Muscle layer of colon (tissue), 2 donors: ENCODE measurements around the gene NDUFS6.

Experiments
- H3K27ac ChIP-seq: one replicate; pipeline ENCODE4 v1.7.0; 2013; ENCODE audit warnings: low read depth, mild to moderate bottlenecking, low read length, moderate library complexity
- H3K27me3 ChIP-seq, 2 donors: one replicate each; pipeline ENCODE4 v1.7.0; 2013; ENCODE audit warnings: low read length in 2 of 2, mild to moderate bottlenecking in 2 of 2; ENCODE audit not compliant: insufficient read depth in 2 of 2, control insufficient read depth in 1 of 2
- H3K36me3 ChIP-seq: one replicate; pipeline ENCODE4 v1.7.0; 2013; ENCODE audit warnings: mild to moderate bottlenecking, low read length; ENCODE audit not compliant: insufficient read depth
- H3K4me1 ChIP-seq: one replicate; pipeline ENCODE4 v1.7.0; 2013; ENCODE audit warnings: mild to moderate bottlenecking, low read length; ENCODE audit not compliant: insufficient read depth
- H3K4me3 ChIP-seq, 2 donors: one replicate each; pipeline ENCODE4 v1.7.0; 2013; ENCODE audit warnings: low read length in 2 of 2, low read depth in 1 of 2, mild to moderate bottlenecking in 1 of 2, moderate library complexity in 1 of 2
- H3K9ac ChIP-seq: one replicate; pipeline ENCODE4 v1.7.0; 2013; ENCODE audit warnings: low read length
- H3K9me3 ChIP-seq: one replicate; pipeline ENCODE4 v1.7.0; 2013; ENCODE audit warnings: mild to moderate bottlenecking, low read length
- donor health status: abdominal sarcoma.
- donor health status: Adenocarcinoma of cecum.

NDUFS6 gene

GRCh38 chr5:1778138-1779020 is 22.8 kb upstream of the NDUFS6 start:
- H3K9ac ChIP-seq: no peak overlapping the region
- H3K9me3 ChIP-seq: no peaks in the 10 kb centered on the region
- H3K27ac ChIP-seq: no peak overlapping the region
- H3K4me3 ChIP-seq: no peak overlapping the region
- H3K4me1 ChIP-seq: no peaks in the 10 kb centered on the region
- no peaks in the 10 kb centered on the region for H3K36me3 ChIP-seq
- no peaks in the 10 kb centered on the region for H3K27me3 ChIP-seq

GRCh38 chr5:1779021-1779680 is 22.1 kb upstream of the NDUFS6 start:
- no peak overlapping the region for H3K4me3 ChIP-seq
- H3K4me1 ChIP-seq: no peaks in the 10 kb centered on the region
- no peaks in the 10 kb centered on the region for H3K36me3 ChIP-seq
- no peak overlapping the region for H3K9ac ChIP-seq
- H3K27me3 ChIP-seq: no peaks in the 10 kb centered on the region
- no peak overlapping the region for H3K27ac ChIP-seq
- no peaks in the 10 kb centered on the region for H3K9me3 ChIP-seq

- no peaks in the 10 kb centered on the region for H3K27me3 ChIP-seq
- no peaks in the 10 kb centered on the region for H3K36me3 ChIP-seq
- no peaks in the 10 kb centered on the region for H3K4me1 ChIP-seq
- no peak overlapping the region for H3K27ac ChIP-seq
- H3K4me3 ChIP-seq: no peak overlapping the region
- no peaks in the 10 kb centered on the region for H3K9me3 ChIP-seq
- no peak overlapping the region for H3K9ac ChIP-seq
These were observed 21.2 kb upstream of the NDUFS6 start for GRCh38 chr5:1779782-1780613.

- Histone ChIP-seq H3K36me3 (no peaks in the 10 kb centered on the region), H3K27ac (no peak overlapping the region), H3K27me3 (no peaks in the 10 kb centered on the region), H3K9ac (no peak overlapping the region), H3K4me1 (no peaks in the 10 kb centered on the region), H3K9me3 (no peaks in the 10 kb centered on the region), H3K4me3 (no peak overlapping the region)
These were observed 20.6 kb upstream of the NDUFS6 start for GRCh38 chr5:1780614-1780930.

- Histone ChIP-seq H3K4me3 (no peak overlapping the region), H3K9ac (no peak overlapping the region), H3K27me3 (no peaks in the 10 kb centered on the region), H3K9me3 (no peaks in the 10 kb centered on the region), H3K27ac (no peak overlapping the region), H3K4me1 (no peaks in the 10 kb centered on the region), H3K36me3 (no peaks in the 10 kb centered on the region)
These were observed 20.1 kb upstream of the NDUFS6 start for GRCh38 chr5:1781107-1781506.

GRCh38 chr5:1781726-1782384 is 19.4 kb upstream of the NDUFS6 start:
- Histone ChIP-seq H3K27me3 (peaks cover 0 to 2% of the 10 kb centered on the region in 2 donors), H3K9me3 (no peaks in the 10 kb centered on the region), H3K4me1 (no peaks in the 10 kb centered on the region), H3K36me3 (no peaks in the 10 kb centered on the region), H3K27ac (no peak overlapping the region), H3K9ac (no peak overlapping the region), H3K4me3 (no peak overlapping the region)

GRCh38 chr5:1782385-1783215 is 18.6 kb upstream of the NDUFS6 start:
- no peaks in the 10 kb centered on the region for H3K9me3 ChIP-seq
- no peak overlapping the region for H3K9ac ChIP-seq
- H3K27me3 ChIP-seq: peaks cover 0 to 9% of the 10 kb centered on the region in 2 donors
- H3K36me3 ChIP-seq: no peaks in the 10 kb centered on the region
- H3K27ac ChIP-seq: no peak overlapping the region
- no peak overlapping the region for H3K4me3 ChIP-seq
- H3K4me1 ChIP-seq: no peaks in the 10 kb centered on the region

GRCh38 chr5:1783216-1783554 is 18.0 kb upstream of the NDUFS6 start:
- H3K4me3 ChIP-seq: no peak overlapping the region
- no peaks in the 10 kb centered on the region for H3K9me3 ChIP-seq
- no peak overlapping the region for H3K27ac ChIP-seq
- no peaks in the 10 kb centered on the region for H3K36me3 ChIP-seq
- H3K9ac ChIP-seq: no peak overlapping the region
- peaks cover 0 to 10% of the 10 kb centered on the region in 2 donors for H3K27me3 ChIP-seq
- no peaks in the 10 kb centered on the region for H3K4me1 ChIP-seq

GRCh38 chr5:1784197-1785050 is 16.8 kb upstream of the NDUFS6 start:
- no peaks in the 10 kb centered on the region for H3K9me3 ChIP-seq
- no peak overlapping the region for H3K27ac ChIP-seq
- no peak overlapping the region for H3K4me3 ChIP-seq
- H3K36me3 ChIP-seq: no peaks in the 10 kb centered on the region
- peaks cover 0 to 10% of the 10 kb centered on the region in 2 donors for H3K27me3 ChIP-seq
- H3K4me1 ChIP-seq: no peaks in the 10 kb centered on the region
- H3K9ac ChIP-seq: no peak overlapping the region

- Histone ChIP-seq H3K27me3 (peaks cover 0 to 10% of the 10 kb centered on the region in 2 donors), H3K9ac (no peak overlapping the region), H3K4me1 (no peaks in the 10 kb centered on the region), H3K36me3 (no peaks in the 10 kb centered on the region), H3K27ac (no peak overlapping the region), H3K9me3 (no peaks in the 10 kb centered on the region), H3K4me3 (no peak overlapping the region)
These were observed 16.1 kb upstream of the NDUFS6 start for GRCh38 chr5:1785062-1785461.
